Astrocyte of the spinal cord (primary cell): Measurements from ENCODE around the gene RND2.
"Not testable (repeated sequence)": the region's sequence is repeated elsewhere in the genome, so short reads cannot be mapped to it uniquely, and the experiment has no call there.

ENCODE experiments used
- DNase-seq: peaks from one replicate; pipeline ENCODE4 v3.0.0; 2011; ENCODE audit warnings: low read depth, low spot score
- H3K4me3 ChIP-seq: 2 replicates; pipeline ENCODE4 v1.5.1; 2011; ENCODE audit warnings: low read depth, mild to moderate bottlenecking, low read length, moderate library complexity
- CTCF ChIP-seq: IDR thresholded peaks from 2 replicates; pipeline ENCODE4 v1.5.1; 2012; ENCODE audit warnings: low read depth, mild to moderate bottlenecking, low read length, inconsistent platforms
- in situ Hi-C: cut with HindIII; loops from 2 replicates; pipeline ENCODE4 v1.10.0; 2017; ENCODE audit warnings: low sequenced_read_pairs

RND2 gene

GRCh38 chr17:43024407-43025289 lies at the start of gene RND2:
TSS of gene RND2 (plus strand) at chr17:43025231. CDS start at chr17:43025348, 117 bp downstream.
- TF ChIP-seq CTCF, result peak; percentile 88
- H3K4me3 ChIP-seq, result peak within 1 kb of the TSS; percentile 51
- peak; percentile 97 for DNase-seq
- in situ Hi-C loops, result no loop called here

DNA sequence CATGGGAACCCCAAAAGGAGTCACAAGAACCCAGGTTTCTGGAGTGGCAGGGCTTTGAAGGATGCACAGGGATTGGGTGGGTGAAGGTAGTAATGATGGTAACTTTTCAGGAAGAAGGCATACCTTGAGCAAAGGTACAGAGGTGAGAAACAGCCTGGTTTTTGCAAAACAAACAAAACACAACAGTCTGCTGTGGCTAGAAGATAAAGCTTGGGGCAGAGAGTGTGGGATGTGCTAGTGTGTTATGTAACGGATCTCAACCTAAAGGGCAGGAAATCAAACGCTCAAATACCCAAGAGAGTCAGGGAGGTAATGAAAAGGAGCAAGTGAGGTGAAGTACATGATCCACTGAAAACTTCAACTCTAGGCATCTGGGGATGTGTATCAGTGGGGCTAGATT lies 49.8 kb upstream of the RND2 start:
- H3K4me3 ChIP-seq, result no peak overlapping the region
- TF ChIP-seq CTCF, result no peak
- in situ Hi-C loops, result no loop called here
- no peak for DNase-seq

DNA sequence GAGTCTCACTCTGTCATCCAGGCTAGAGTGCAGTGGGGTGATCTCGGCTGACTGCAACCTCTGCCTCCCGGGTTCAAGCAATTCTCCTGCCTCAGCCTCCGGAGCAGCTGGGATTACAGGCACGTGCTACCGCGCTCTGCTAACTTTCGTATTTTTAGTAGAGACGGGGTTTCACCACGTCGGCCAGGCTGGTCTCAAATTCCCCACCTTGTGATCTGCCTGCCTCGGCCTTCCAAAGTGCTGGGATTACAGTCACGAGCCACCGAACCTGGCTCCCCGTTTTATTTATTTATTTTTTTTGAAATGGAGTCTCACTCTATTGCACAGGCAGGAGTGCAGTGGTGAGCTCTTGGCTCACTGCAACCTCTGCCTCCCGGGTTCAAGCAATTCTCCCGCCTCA lies 49.3 kb upstream of the RND2 start:
- H3K4me3 ChIP-seq, DNase-seq, in situ Hi-C loops: not testable (repeated sequence)

- peak; percentile 48 for DNase-seq
- in situ Hi-C loops, result no loop called here
- TF ChIP-seq CTCF, result no peak
- peak within 1 kb of the TSS; percentile 84 for H3K4me3 ChIP-seq
Measured at GRCh38 chr17:42979511-42980273, 45.3 kb upstream of the RND2 start, which contains the start of gene PTGES3L. TSS of gene PTGES3L (minus strand) at chr17:42980080. CDS start at chr17:42980053, 27 bp downstream.

DNA sequence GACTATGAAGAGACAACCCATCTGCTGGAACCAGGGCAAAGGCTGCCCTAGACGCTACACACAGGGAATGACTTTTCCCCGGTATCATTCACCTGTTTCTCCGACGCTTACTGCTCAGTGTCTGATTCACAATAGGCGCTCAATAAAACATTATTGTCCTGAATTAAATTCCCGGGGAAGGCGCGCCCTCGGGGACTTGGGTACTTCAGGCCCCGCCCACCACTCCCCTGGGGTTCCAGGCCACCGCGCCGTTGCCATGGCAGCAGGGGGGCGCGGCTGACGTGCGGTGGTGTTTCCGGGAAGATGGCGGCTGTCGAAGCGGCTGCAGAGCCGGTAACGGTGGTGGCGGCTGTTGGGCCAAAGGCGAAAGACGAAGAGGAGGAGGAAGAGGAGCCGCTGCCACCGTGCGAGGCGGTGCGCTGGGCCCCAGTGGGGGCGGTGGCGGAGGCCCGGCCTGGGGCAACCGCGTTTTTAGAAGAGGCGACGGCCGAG lies 44.7 kb upstream of the RND2 start, which contains the start of gene RUNDC1:
TSS of gene RUNDC1 (plus strand) at position 292 of the 492 bp plus-strand sequence. CDS start at position 304, 12 bp downstream.
- H3K4me3 ChIP-seq, result peak within 1 kb of the TSS; percentile 84
- in situ Hi-C loops, result no loop called here
- DNase-seq, result peak; percentile 89
- TF ChIP-seq CTCF, result no peak

DNA sequence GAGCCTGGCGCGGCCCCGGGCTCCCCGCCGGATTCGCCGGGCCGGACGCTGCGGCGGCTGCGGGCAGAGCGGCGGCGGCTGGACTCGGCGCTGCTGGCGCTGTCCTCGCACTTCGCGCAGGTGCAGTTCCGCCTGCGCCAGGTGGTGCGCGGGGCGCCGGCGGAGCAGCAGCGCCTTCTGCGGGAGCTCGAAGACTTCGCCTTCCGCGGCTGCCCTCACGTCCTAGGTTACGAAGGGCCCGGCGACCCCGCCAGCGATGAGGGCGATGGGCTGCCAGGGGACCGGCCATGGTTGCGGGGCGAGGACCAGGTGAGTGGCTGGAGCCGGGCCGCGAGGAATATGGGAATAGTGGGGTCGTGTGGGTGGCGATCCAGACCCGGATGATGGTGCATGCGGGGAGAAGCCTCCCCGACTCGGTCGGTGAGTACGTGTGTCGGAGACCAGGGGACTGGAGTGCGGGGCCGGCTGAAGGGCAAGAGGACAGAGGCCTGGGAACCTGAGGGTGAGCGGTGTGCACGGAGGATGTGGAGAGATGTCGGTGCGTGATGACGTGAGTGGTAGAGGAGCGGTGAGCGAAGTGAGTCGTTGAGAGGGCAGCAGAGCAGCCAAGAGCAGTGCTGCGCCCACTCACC lies 44.1 kb upstream of the RND2 start:
- in situ Hi-C loops, result no loop called here
- DNase-seq, result peak; percentile 24
- H3K4me3 ChIP-seq, result peak overlapping the region; percentile 84
- TF ChIP-seq CTCF, result no peak
